ENCODE results near the gene TMEM51.

TMEM51 gene

GRCh38 chr1:15196807-15197530 lies 43.4 kb downstream of the TMEM51 start:
- DNase-seq (ENCODE audit: low spot score): no peak

- no peak for DNase-seq (ENCODE audit: low spot score)
These were observed 44.3 kb downstream of the TMEM51 start for GRCh38 chr1:15197591-15198447.

- no peak for DNase-seq (ENCODE audit: low spot score)
These were observed 45.1 kb downstream of the TMEM51 start for GRCh38 chr1:15198684-15199083.

GRCh38 chr1:15201221-15201620 lies 47.7 kb downstream of the TMEM51 start:
- DNase-seq (ENCODE audit: low spot score): no peak

GRCh38 chr1:15201849-15202551 lies 48.5 kb downstream of the TMEM51 start:
- DNase-seq (ENCODE audit: low spot score): no peak

- DNase-seq (ENCODE audit: low spot score): no peak
These were observed 51.4 kb downstream of the TMEM51 start for GRCh38 chr1:15204931-15205330.

- no peak for DNase-seq (ENCODE audit: low spot score)
These were observed 52.2 kb downstream of the TMEM51 start for GRCh38 chr1:15205586-15206346.

- no peak for DNase-seq (ENCODE audit: low spot score)
These were observed 53.0 kb downstream of the TMEM51 start for GRCh38 chr1:15206418-15207030.

- no peak for DNase-seq (ENCODE audit: low spot score)
These were observed 53.7 kb downstream of the TMEM51 start for GRCh38 chr1:15207031-15207828.

GRCh38 chr1:15207829-15208429 lies 54.4 kb downstream of the TMEM51 start:
- DNase-seq (ENCODE audit: low spot score): no peak

GRCh38 chr1:15210651-15211375 lies 57.3 kb downstream of the TMEM51 start:
- DNase-seq (ENCODE audit: low spot score): no peak

GRCh38 chr1:15211424-15211823 lies 57.9 kb downstream of the TMEM51 start:
- DNase-seq (ENCODE audit: low spot score): no peak

- no peak for DNase-seq (ENCODE audit: low spot score)
These were observed 58.8 kb downstream of the TMEM51 start for GRCh38 chr1:15212216-15212953.

- no peak for DNase-seq (ENCODE audit: low spot score)
These were observed 59.4 kb downstream of the TMEM51 start for GRCh38 chr1:15212954-15213291.

GRCh38 chr1:15213341-15213821 lies 59.8 kb downstream of the TMEM51 start:
- DNase-seq (ENCODE audit: low spot score): no peak

GRCh38 chr1:15214527-15214926 lies 61.0 kb downstream of the TMEM51 start:
- DNase-seq (ENCODE audit: low spot score): peak; percentile 65

- DNase-seq (ENCODE audit: low spot score): no peak
These were observed 61.6 kb downstream of the TMEM51 start for GRCh38 chr1:15215116-15215515.

GRCh38 chr1:15217654-15218053 lies 64.1 kb downstream of the TMEM51 start:
- DNase-seq (ENCODE audit: low spot score): no peak
